LNCAP (cell line): ENCODE measurements around the gene DNAI2.

ENCODE experiments used
- TF ChIP-seq, protein P1 (sequence below): fragments of 450-650 bp; IDR thresholded peaks from 2 replicates; pipeline ENCODE4 v1.5.1; 2017; ENCODE audit warnings: mild to moderate bottlenecking

Gene DNAI2

GRCh38 chr17:74330446-74330845, 56.4 kb downstream of the DNAI2 start:
- TF ChIP-seq, protein P1, sequence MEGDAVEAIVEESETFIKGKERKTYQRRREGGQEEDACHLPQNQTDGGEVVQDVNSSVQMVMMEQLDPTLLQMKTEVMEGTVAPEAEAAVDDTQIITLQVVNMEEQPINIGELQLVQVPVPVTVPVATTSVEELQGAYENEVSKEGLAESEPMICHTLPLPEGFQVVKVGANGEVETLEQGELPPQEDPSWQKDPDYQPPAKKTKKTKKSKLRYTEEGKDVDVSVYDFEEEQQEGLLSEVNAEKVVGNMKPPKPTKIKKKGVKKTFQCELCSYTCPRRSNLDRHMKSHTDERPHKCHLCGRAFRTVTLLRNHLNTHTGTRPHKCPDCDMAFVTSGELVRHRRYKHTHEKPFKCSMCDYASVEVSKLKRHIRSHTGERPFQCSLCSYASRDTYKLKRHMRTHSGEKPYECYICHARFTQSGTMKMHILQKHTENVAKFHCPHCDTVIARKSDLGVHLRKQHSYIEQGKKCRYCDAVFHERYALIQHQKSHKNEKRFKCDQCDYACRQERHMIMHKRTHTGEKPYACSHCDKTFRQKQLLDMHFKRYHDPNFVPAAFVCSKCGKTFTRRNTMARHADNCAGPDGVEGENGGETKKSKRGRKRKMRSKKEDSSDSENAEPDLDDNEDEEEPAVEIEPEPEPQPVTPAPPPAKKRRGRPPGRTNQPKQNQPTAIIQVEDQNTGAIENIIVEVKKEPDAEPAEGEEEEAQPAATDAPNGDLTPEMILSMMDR: no peak

DNA sequence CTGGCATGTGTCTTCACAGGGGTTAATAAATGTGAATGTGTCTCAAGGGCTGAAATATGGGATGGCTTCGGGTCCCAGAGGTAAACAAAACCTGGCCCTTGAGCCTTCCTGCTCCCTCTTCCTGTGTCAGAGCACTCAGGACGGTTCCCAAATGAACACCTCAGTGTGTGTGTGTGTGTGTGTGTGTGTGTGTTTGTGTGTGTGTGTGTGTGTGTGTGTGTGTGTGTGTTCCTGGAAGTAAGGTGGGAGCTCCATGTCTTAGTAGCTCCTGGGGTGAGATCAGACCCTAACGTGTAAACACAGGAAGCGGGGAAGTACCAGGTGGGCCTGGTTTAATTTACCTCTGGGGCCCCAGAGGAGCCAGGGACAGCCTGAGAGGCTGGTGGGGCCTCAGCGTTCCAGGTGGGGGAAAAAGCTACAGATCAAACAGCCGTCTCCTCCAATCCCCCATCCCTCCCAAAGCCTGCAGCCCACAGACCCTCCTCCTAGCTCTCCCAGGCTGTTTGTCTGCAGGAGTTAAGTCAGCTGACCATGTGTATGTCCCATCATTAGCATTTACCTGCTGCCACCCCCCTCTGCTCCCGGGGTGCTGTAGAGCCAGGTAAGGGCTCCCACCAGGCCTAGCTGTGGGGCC, 58.1 kb downstream of the DNAI2 start:
- TF ChIP-seq, protein P1: no peak

DNA sequence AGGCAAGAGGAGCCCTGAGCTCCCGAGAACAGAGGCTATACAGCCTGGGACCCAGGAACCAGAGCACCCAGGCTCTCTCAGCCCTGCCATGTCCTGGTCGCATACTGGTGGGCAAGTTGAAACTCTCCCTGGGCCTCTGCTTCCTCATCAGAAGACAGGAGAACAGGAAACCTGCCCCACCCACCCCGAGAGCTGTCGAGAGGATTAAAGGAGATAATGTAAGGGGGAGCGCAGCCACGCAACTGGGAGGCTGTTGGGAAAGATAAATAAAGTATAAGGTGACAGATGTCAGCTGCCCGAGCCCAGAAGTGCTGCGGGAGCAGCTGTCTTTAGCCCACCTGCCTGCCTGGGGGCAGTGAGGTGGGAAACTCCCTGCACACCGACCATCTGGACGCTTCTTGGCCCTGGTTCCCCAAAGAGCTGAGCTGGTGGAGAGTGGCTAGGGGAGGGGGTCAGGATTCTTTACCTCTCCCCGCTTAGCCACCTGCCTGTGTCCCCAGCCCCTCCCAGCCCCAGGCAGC, 58.8 kb downstream of the DNAI2 start:
- TF ChIP-seq, protein P1: no peak

DNA sequence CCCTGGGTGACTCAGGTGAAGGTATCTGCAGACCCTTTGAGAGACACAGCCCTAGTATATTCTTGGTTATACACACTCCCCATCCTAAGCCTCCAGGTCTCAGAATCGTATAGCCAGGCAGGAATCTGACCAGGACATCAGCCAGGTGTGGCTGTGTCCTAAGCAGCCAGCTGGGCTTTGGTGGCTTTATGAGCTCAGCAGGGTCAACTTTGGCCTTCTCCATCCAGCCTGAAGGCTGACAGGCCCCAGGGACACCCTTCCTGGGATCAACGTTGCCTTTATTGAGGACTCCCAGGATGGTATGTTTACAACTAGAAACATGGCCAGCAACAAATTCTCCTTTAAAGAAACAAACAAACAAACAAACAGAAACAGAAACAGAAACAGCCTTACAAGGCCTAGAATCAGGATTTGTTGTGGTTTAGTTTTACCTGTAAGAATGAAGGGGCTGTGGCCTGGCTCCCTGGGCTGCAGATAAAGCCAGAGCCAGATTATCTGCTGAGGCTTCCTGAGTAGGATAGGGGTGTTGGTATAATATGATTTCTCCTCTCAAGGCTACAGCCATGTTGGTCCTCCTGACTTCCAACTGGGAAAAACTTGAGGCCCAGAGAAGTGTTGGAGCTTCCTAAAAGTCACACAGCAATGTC, 60.5 kb downstream of the DNAI2 start:
- TF ChIP-seq, protein P1: no peak

DNA sequence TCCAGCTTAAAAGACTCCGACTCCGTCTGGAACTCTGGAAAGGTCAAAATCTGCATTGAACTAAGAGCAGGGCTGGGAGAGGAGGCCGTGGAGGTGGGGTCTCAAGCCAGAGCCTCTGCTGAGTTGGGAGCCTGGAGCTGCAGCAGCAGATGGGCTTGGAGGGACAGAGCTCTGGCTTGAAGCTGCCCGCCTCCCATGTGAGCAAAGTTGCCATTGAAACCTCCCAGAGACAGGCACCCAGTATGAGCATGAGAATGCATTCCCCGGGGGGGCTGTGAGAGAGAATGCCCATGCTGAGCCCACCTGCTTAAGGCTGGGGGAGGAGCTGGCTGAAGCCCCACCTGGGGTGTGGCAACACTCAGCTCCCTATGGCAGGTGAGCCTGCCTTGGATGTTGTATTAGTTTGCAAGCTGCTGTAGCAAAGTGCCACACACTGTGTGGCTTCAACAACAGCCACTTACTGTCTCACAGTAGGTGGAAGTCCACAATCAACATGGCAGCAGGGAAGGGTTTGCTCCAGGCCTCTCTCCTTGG, 61.6 kb downstream of the DNAI2 start:
- TF ChIP-seq, protein P1: no peak

DNA sequence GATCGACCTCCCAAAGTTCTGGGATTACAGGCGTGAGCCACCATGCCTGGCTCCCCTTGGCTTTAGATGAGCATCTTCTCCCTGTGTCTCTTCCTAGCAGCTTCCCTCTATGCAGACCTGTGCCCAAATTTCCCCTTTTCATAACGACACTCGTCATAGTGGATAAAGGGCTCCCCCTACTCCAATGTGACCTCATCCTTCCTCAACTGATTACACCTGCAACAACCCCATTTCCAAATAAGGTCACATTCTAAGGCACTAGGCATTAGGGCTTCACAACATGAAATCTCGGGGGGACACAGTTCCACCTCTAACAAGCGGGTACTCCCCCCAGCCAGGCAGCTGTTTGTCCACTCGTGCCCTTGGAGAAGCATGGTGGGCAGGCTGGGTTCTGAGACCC, 62.3 kb downstream of the DNAI2 start:
- TF ChIP-seq, protein P1: no peak

DNA sequence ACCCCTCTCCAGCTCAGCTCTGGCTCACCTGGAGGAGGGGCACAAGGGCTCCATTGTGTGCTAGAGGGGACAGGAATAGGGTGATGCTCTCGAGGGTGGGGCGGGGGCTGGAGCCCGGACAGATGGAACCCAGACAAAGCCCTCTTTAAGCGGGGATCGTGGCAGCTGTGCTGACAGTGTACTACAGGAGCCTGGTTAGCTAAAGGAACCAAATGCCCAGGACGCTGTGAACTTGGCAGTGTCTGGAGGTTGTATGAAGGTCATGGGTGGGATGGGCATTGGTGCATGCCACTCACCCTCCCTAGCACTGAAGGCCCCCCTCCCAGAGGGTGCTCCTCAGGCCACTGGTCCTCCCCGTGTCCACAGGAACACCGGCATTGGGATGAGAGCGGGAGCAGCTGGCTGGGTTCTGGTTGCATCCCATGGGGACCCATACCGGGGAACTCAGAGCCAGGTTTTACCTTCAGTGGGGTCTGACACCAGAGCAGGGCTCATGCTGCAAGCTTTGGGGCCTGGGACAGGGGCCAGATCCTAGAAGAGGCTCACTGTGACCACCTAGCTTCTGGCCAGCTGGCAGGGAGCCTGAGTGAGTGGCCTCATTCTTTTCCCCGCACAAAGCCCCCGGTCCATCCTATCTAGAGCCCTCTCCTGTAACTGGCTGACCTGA, 63.9 kb downstream of the DNAI2 start:
- TF ChIP-seq, protein P1: no peak
